Measurements from ENCODE around the gene HLCS.

HLCS gene

GRCh38 chr21:36883532-36884486 lies 82.7 kb downstream of the HLCS start:
- DNase-seq (ENCODE audit: low read depth in 2 of 2): no peak

- no peak for DNase-seq (ENCODE audit: low read depth in 2 of 2)
Observed at GRCh38 chr21:36882776-36883175, 83.7 kb downstream of the HLCS start.

DNA sequence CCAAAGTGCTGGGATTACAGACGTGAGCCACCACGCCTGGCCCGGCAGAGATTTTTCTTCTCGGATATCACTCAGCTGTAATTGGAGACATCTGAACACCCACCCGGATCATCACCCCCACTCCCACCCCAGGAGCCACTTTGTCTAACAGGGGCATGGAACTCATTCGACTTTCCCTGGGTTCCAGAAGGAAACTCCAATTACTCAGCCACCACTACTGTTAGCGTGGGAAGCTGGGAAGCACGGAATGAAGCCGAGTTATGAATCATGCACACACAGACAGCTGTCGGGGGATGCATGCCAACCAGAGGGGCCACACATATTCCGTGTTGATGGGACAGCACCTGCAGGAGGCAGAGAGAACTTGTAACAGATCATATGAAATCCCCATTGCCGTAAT lies 85.2 kb downstream of the HLCS start:
- no peak for DNase-seq (ENCODE audit: low read depth in 2 of 2)

- no peak for DNase-seq (ENCODE audit: low read depth in 2 of 2)
Observed at GRCh38 chr21:36879827-36880226, 86.6 kb downstream of the HLCS start.

GRCh38 chr21:36877741-36878140 lies 88.7 kb downstream of the HLCS start:
- no peak for DNase-seq (ENCODE audit: low read depth in 2 of 2)

- DNase-seq (ENCODE audit: low read depth in 2 of 2): no peak
Observed at GRCh38 chr21:36874665-36875064, 91.8 kb downstream of the HLCS start.

DNA sequence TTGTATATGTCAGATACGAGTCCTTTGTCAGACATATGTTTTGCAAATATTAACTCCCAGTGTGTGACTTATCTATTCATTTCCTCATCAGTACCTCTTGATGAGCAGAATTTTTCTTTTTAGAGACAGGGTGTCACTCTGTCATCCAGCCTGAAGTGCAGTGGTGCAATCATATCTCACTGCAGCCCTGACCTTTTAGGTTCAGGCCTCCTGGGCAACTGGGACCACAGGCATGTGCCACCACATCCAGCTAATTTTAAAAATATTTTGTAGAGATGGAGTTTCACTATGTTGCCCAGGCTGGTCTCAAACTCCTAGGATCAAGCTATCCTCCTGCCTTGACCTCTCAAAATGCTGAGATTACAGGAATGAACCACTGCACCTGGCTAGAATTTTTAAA lies 93.0 kb downstream of the HLCS start:
- DNase-seq (ENCODE audit: low read depth in 2 of 2): no peak

DNA sequence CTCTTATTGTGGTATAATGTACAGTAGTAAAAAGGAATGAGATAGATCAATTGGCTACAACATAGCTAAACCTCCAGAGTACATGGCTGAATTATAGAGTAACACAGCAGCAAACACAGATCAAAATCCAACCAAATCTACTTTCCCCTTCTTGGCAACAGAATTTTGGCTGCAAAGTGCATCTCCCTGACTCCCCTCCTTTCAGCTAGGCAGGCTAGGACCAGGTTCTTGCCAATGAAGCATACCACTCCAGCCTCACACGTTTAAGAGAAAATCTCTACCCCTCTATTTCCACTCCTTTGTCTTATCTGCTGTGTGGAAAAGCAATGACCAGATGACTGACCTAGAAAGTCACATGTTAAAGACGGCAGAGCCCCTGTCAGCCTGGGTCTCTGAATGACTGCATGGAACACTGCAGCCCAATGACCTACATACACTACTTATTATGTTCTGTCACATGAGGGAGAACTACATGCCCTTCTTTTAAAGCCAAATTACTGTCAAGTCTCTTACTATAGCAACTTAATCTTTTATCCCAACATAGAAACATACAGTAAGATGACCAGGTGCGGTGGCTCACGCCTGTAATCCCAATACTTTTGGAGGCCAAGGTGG lies 99.1 kb downstream of the HLCS start:
- no peak for DNase-seq (ENCODE audit: low read depth in 2 of 2)

DNA sequence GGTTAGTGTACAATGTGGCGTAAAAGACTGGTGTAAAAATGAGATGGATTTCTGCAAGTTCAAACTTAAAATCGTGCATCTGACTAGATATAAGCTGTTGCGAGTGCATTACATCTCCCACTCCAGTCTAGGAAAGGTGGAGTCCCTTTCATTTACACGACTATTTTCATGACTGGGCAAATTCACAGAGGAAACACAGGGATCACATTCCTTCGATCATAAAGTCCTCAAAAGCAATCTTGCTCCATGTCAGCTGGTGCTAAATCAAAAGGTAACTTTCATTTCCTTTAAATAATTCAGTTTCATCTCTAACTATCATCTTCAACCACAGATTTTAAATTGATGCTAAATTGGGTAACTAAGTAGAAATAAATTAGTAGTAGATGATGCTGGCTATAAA lies 100.0 kb downstream of the HLCS start:
- DNase-seq (ENCODE audit: low read depth in 2 of 2): no peak

DNA sequence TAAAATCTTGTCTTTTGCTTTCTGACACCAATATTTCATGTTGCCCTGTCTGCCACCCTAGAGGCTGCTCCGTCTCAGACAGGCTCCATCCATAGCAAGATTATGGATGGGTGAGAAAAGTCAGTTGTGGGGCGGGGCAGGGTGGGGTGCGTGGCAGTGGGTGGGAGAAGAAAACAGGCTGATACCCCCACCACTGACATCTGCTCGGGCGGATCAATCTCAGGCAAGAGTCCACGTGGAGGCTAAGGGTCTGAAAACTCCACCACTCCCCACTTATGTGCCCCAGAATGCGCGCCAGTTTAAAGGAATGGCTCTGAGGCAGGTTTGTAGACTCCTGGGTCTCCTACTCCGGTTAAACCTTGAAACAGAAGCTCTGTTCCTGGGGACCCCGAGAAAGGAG lies 101.5 kb downstream of the HLCS start:
- no peak for DNase-seq (ENCODE audit: low read depth in 2 of 2)

DNA sequence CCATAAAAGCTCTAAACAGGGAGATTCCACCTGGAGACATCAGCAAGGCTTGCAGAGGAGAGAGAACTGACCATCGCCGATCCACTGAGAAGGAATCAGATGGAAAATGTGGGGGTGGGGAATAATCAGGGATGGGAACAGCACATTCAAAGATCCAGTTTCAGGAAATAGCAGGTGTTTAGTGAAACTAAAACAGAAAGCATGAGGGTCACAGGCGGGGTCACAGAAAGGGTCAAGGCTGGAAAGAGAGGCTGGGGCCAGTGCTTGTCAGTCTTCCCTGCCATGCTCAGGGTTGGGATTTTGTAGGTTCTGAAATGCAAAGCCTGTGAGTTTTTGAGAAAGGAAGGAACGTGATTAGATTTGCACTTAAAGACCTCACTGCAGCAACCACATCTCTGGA lies 103.2 kb downstream of the HLCS start:
- DNase-seq (ENCODE audit: low read depth in 2 of 2): no peak

GRCh38 chr21:36861595-36862323 lies 104.7 kb downstream of the HLCS start:
- DNase-seq (ENCODE audit: low read depth in 2 of 2): no peak

DNA sequence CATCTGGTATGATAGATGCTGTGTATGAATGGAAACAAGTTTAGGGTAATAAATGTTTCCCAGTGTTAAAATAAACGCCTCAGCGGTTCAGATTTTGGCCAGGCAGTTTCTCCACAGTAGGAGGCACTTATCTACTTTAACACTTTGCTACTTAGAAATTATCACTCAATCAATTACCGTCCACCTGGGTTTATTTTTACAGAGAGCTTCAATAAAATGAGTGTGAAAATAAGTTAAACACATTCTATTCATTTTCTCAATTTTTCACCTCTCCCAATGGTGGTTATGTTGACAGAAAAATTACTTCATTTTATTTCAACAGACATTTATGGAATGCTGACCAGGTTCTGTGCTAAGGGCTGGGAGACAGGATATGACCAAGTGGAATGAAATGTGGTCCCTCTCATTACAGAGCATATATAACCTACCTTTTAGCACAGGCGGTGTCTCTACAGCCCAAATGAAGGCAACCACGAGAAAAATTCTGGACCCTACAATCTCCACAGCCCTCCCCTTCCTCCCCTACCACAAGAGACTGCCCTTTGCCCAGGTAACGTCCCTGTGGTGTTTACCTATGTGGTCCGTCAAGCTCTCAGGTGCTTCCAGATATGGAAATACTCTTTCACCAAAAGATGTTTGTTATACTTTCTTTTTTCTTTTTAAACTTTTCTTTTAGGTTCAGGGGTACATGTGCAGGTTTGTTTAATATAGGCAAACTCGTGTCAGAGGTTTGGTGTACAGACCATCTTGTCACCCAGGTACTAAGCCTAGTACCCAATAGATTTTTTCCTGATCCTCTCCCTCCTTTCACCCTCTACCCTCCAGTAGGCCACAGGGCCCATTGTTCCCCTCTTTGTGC lies 105.5 kb downstream of the HLCS start:
- DNase-seq (ENCODE audit: low read depth in 2 of 2): no peak

GRCh38 chr21:36859744-36860501 lies 106.5 kb downstream of the HLCS start:
- no peak for DNase-seq (ENCODE audit: low read depth in 2 of 2)

DNA sequence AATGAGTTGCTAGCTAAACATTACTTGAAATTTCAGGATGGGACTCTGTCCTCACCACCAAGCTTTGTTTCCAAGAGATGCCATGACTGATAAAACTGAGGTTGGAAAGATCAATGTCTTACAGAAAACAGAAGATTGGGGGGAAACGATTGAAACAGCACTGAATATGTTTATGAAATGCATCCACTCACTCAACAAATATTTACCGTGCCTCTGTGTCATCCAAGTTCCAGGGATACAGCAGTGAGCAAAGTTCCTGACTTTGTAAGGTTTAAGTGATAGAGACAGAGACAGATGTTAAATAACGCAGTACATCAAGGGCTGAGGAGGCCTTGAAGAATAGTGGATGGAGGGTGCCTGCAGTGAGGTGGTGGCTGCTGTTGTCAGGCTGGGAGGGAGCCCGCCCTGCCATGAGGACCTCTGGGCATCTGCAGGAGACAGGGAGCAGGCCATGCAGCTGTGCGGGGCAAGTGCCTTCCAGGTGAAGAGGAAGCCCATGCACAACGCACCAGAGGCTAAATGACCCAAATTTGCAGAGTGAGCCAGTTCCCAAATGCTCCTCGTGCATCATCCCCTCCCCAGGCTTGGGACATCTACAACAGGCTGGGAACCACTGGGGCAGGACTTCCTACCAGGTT lies 108.0 kb downstream of the HLCS start:
- DNase-seq (ENCODE audit: low read depth in 2 of 2): no peak

DNA sequence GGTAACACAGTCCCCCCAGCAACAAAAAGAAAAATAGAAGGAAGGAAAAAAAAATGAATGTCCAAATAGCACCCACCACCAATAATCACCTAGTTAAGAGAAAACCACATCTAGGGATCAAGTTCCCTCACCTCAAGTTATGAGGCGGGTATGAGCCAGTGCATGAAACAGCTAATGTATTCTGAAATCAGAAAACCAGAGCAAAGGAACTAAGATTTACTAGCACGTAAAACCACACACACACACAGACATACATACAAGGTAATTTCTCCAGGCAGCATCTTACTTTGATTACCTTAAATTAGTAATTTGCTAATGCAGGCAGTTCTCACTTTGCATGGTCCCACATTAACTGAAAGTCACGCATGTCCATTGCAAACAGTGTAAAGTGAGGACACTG lies 109.8 kb downstream of the HLCS start:
- no peak for DNase-seq (ENCODE audit: low read depth in 2 of 2)

GRCh38 chr21:36854391-36854790 lies 112.1 kb downstream of the HLCS start:
- DNase-seq (ENCODE audit: low read depth in 2 of 2): no peak

GRCh38 chr21:36852864-36853263 lies 113.6 kb downstream of the HLCS start:
- DNase-seq (ENCODE audit: low read depth in 2 of 2): no peak

GRCh38 chr21:36852293-36852692 lies 114.2 kb downstream of the HLCS start:
- no peak for DNase-seq (ENCODE audit: low read depth in 2 of 2)

GRCh38 chr21:36851121-36851520 lies 115.3 kb downstream of the HLCS start:
- DNase-seq (ENCODE audit: low read depth in 2 of 2): no peak
